Hippocampal formation (tissue), 2 donors: Measurements from ENCODE around the gene WIPF2.

Experiments used
- DNase-seq, 2 donors: peaks; one replicate each; lab custom pipeline; 2025; lab: John Stamatoyannopoulos, UW

Gene WIPF2

GRCh38 chr17:40218740-40219593 is at the start of gene WIPF2:
Gene WIPF2, plus strand, starts transcription at chr17:40219304. Its CDS starts 37,156 bp downstream, at chr17:40256460.
- peak; percentile 96 for DNase-seq

- no peak for DNase-seq
Observed at GRCh38 chr17:40170325-40170724, 48.8 kb upstream of the WIPF2 start.

GRCh38 chr17:40171750-40172149 is 47.4 kb upstream of the WIPF2 start:
- DNase-seq: no peak

GRCh38 chr17:40173091-40173777 is 45.9 kb upstream of the WIPF2 start:
- no peak for DNase-seq

- no peak for DNase-seq
Observed at GRCh38 chr17:40173778-40174135, 45.3 kb upstream of the WIPF2 start.

GRCh38 chr17:40174514-40174913 is 44.6 kb upstream of the WIPF2 start:
- no peak for DNase-seq

GRCh38 chr17:40175928-40176753 is 43.0 kb upstream of the WIPF2 start:
- DNase-seq: no peak

GRCh38 chr17:40176754-40177110 is 42.4 kb upstream of the WIPF2 start:
- no peak for DNase-seq

- DNase-seq: peak in 1 of 2 donors; percentile 35
Observed at GRCh38 chr17:40177275-40177874, 41.7 kb upstream of the WIPF2 start, which contains the start of gene RAPGEFL1. Gene RAPGEFL1, plus strand, starts transcription at chr17:40177470. Its CDS starts 392 bp downstream, at chr17:40177862.

GRCh38 chr17:40178021-40178601 is 41.0 kb upstream of the WIPF2 start:
- no peak for DNase-seq

- no peak for DNase-seq
Observed at GRCh38 chr17:40178660-40179059, 40.4 kb upstream of the WIPF2 start.

GRCh38 chr17:40179923-40180659 is 39.0 kb upstream of the WIPF2 start:
- no peak for DNase-seq

- no peak for DNase-seq
Observed at GRCh38 chr17:40180694-40181093, 38.4 kb upstream of the WIPF2 start.

GRCh38 chr17:40181205-40181604 is 37.9 kb upstream of the WIPF2 start:
- DNase-seq: no peak

- DNase-seq: no peak
Observed at GRCh38 chr17:40182606-40183005, 36.5 kb upstream of the WIPF2 start.

GRCh38 chr17:40187238-40187637 is 31.9 kb upstream of the WIPF2 start:
- no peak for DNase-seq

- DNase-seq: no peak
Observed at GRCh38 chr17:40188694-40189093, 30.4 kb upstream of the WIPF2 start.

- no peak for DNase-seq
Observed at GRCh38 chr17:40190197-40191021, 28.7 kb upstream of the WIPF2 start.

- peak; percentile 54 to 69 for DNase-seq
Observed at GRCh38 chr17:40191237-40192208, 27.6 kb upstream of the WIPF2 start.
